ENCODE results near the gene PSMC4.

- TF ChIP-seq CTCF (IDR thresholded peaks at IDR 0.05) (no peak), POLR2A (IDR thresholded peaks at IDR 0.05) (no peak), EP300 (IDR thresholded peaks at IDR 0.05) (no peak)
These were observed 34.8 kb downstream of the PSMC4 start for GRCh38 chr19:40005691-40006272.

All from sigmoid colon (tissue), 4 donors.